Upper lobe of left lung (tissue), 6 donors: Measurements from ENCODE around the gene ABHD12. TPM values are rescaled to one million over a fixed set of nuclear protein-coding genes. Genes with fewer than 3 reads are reported as not detected.

Experiments
- ATAC-seq, 2 donors: fragments of 200-7000 bp; cut with Tn5 transposase; one replicate each; pipeline ENCODE4 v1.9.1; 2022; ENCODE audit warnings: mild to moderate bottlenecking in 2 of 2, moderate library complexity in 2 of 2; ENCODE audit not compliant: low FRiP score in 2 of 2
- DNase-seq, 2 donors: peaks; one replicate each; pipeline ENCODE4 v3.0.0-alpha.2; 2019 to 2020
- H3K27ac ChIP-seq, 4 donors: fragments of 200-600 bp; sonication (generic); one replicate each; pipeline ENCODE4 v1.5.1; 2016 to 2019
- H3K27me3 ChIP-seq, 4 donors: fragments of 200-600 bp; sonication (generic); one replicate each; pipeline ENCODE4 v1.5.1; 2017 to 2019
- H3K36me3 ChIP-seq, 4 donors: fragments of 200-600 bp; sonication (generic); one replicate each; pipeline ENCODE4 v1.5.1; 2016 to 2019
- H3K4me1 ChIP-seq, 4 donors: fragments of 200-600 bp; sonication (generic); one replicate each; pipeline ENCODE4 v1.5.1; 2018 to 2019
- H3K4me3 ChIP-seq, 4 donors: fragments of 200-600 bp; sonication (generic); one replicate each; pipeline ENCODE4 v1.5.1; 2017 to 2019; ENCODE audit warnings: mild to moderate bottlenecking in 2 of 4, moderate library complexity in 1 of 4
- H3K9me3 ChIP-seq, 4 donors: fragments of 200-600 bp; sonication (generic); one replicate each; pipeline ENCODE4 v1.5.1; 2018 to 2019
- EP300 ChIP-seq, 4 donors: sonication (generic); formaldehyde crosslinking; IDR thresholded peaks; one replicate each; pipeline ENCODE4 v1.5.1; 2017; ENCODE audit warnings: antibody characterized with exemption in 4 of 4, control low read depth in 2 of 4
- POLR2A ChIP-seq, 4 donors: fragments of 450-650 bp; IDR thresholded peaks; one replicate each; pipeline ENCODE4 v1.5.1; 2016 to 2017; ENCODE audit warnings: antibody characterized with exemption in 4 of 4, mild to moderate bottlenecking in 2 of 4
- POLR2AphosphoS5 ChIP-seq, 2 donors: sonication (generic); formaldehyde crosslinking; IDR thresholded peaks; one replicate each; pipeline ENCODE4 v1.5.1; 2017; ENCODE audit warnings: antibody characterized with exemption in 2 of 2
- WGBS, 2 donors: methylation state at CpG; one replicate each; pipeline ENCODE4 v1.1.5; 2017 to 2018; 5-methylcytosine and 5-hydroxymethylcytosine counted together
- total RNA-seq, 6 donors: library from RNA; depleted of rRNA in 4 of 6; stranded (reverse); fragments of >200 nt in 4 of 6; gene quantifications; one replicate each; pipeline versions ENCODE4 v1.1.0 to v1.2.1, GENCODE V29; 2016 to 2021
- TF ChIP-seq, protein P1 (sequence below), 6 experiments: fragments of 450-650 bp in 4 of 6; fragments of 200-600 bp in 2 of 6; sonication (generic) in 2 of 6; IDR thresholded peaks; one replicate each; pipeline ENCODE4 v1.5.1; 2016 to 2019; ENCODE audit warnings: antibody characterized with exemption in 6 of 6
- donor health status: DM: no; HTN: no; CAD: no; lungs with moderate emphysema.
- donor health status: DM: no; HTN: yes; CAD: no; lungs with severe emphysema.

The ABHD12 gene
- total RNA-seq, 6 donors from 2014 or later: 38.3 to 132 (median 74.5) TPM

DNA sequence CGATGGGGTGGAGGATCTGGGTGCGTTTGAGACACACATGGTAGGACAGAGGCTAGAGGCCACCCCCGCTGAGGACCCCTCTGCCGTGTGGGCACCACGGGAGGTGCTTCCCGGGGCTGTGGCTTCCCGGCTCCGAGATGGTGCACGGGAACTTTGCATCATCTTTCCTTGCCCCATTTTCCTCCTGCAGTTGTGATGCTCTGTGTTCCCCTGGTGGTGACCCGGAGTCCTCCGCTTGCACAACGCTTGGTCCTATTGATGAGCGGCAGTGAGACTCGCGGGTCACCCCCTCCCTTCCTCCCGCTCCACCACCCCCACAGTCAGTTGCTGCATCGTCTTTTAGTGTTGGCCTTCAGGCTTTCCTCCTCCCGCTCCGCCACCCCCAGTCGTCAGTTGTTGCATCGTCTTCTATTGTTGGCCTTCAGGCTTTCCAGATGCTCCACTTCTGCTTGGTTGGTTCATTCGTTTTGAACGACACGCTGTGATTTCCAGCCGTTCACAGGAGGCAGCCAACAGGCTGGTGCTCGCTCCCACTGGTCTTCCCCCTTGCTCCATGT is 105.5 kb downstream of the ABHD12 start:
- DNase-seq: peak in 1 of 2 donors; percentile 16
- Histone ChIP-seq H3K27me3 (no peaks in the 10 kb centered on the region), H3K9me3 (no peaks in the 10 kb centered on the region), H3K4me1 (no peaks in the 10 kb centered on the region), H3K4me3 (no peak overlapping the region), H3K27ac (no peak overlapping the region), H3K36me3 (peaks cover 20 to 99% (median 89%) of the 10 kb centered on the region in 4 donors)
- TF ChIP-seq, protein P1, sequence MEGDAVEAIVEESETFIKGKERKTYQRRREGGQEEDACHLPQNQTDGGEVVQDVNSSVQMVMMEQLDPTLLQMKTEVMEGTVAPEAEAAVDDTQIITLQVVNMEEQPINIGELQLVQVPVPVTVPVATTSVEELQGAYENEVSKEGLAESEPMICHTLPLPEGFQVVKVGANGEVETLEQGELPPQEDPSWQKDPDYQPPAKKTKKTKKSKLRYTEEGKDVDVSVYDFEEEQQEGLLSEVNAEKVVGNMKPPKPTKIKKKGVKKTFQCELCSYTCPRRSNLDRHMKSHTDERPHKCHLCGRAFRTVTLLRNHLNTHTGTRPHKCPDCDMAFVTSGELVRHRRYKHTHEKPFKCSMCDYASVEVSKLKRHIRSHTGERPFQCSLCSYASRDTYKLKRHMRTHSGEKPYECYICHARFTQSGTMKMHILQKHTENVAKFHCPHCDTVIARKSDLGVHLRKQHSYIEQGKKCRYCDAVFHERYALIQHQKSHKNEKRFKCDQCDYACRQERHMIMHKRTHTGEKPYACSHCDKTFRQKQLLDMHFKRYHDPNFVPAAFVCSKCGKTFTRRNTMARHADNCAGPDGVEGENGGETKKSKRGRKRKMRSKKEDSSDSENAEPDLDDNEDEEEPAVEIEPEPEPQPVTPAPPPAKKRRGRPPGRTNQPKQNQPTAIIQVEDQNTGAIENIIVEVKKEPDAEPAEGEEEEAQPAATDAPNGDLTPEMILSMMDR (IDR thresholded peaks at IDR 0.05): peak in 1 of 6 experiments; percentile 13
- no peak for TF ChIP-seq EP300 (IDR thresholded peaks at IDR 0.05)
- 87 to 89% methylated on average over 26 of the region's 26 CpGs for WGBS, 2 donors
- ATAC-seq: no peak

DNA sequence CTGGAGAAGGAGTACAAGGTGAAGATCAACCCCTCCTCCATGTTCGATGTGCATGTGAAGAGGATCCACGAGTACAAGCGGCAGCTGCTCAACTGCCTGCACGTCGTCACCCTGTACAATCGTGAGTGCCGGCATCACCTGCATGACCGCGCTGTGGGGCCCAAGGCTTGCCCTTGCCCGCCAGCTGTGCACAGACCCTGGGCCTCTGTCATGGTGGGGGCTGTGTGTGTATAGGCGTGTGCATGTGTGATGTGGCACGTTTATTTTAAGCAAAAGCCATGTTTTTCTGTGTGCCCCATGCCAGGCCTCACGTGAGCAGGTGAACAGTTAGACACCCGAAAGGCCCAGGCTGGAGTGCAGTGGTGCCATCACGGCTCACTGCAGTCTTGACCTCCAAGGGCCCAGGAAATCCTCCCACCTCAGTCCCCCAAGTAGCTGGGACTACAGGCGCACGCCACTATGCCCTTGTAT is 106.5 kb downstream of the ABHD12 start:
- ATAC-seq: no peak
- no peak overlapping the region for H3K4me3 ChIP-seq
- H3K27me3 ChIP-seq: no peaks in the 10 kb centered on the region
- H3K27ac ChIP-seq: no peak overlapping the region
- peaks cover 17 to 100% (median 92%) of the 10 kb centered on the region in 4 donors for H3K36me3 ChIP-seq
- no peaks in the 10 kb centered on the region for H3K9me3 ChIP-seq
- peak; percentile 16 to 57 for DNase-seq
- no peaks in the 10 kb centered on the region for H3K4me1 ChIP-seq
- 94% methylated on average over 16 to 17 of the region's 17 CpGs for WGBS, 2 donors
- TF ChIP-seq POLR2A (IDR thresholded peaks at IDR 0.05): no peak
- TF ChIP-seq EP300 (IDR thresholded peaks at IDR 0.05): no peak
- TF ChIP-seq, protein P1 (IDR thresholded peaks at IDR 0.05): no peak
- no peak for TF ChIP-seq POLR2AphosphoS5 (IDR thresholded peaks at IDR 0.05)

DNA sequence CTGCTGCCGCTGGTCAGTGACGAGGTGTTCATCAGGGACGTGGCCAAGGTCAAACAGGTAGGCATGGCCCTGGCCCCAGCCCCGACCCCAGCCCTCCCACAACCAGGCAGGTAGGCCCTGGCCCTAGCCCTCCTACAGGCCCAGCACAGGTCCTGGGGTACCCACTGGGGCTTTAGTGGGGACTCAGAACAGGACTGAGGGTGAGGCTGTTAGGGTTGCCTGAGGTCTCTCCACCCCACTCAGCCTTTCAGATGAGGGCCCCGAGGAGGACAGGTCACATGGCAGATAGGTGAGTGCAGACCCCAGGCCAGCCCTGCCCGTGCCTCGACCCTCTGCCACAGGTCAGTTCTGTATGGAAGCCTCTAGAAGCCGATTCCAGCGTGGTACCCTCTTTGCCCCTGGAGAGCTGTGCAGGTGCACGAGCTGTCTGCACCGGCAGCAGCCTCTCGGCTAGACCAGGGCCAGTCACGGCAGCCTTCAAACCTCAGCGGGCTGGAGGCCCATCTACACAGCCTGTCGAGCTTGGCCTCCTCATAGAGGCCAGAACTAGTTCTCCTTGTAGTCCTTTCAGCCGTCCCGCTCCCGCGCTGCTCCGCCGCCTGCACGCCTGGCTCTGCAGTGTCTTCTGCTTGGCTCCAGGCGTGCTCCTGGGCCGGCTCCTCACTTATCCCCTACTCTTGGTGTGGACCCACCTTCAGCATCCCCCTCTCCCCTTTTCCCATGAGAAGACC is 107.2 kb downstream of the ABHD12 start:
- H3K27ac ChIP-seq: no peak overlapping the region
- no peak overlapping the region for H3K4me3 ChIP-seq
- DNase-seq (peak; percentile 15 to 51), ATAC-seq (no peak)
- H3K27me3 ChIP-seq: no peaks in the 10 kb centered on the region
- WGBS, 2 donors: 95 to 96% methylated on average over 18 to 24 of the region's 24 CpGs
- TF ChIP-seq, protein P1 (IDR thresholded peaks at IDR 0.05): no peak
- no peak for TF ChIP-seq POLR2AphosphoS5 (IDR thresholded peaks at IDR 0.05)
- TF ChIP-seq EP300 (IDR thresholded peaks at IDR 0.05): no peak
- TF ChIP-seq POLR2A (IDR thresholded peaks at IDR 0.05): no peak
- H3K4me1 ChIP-seq: no peaks in the 10 kb centered on the region
- H3K36me3 ChIP-seq: peaks cover 15 to 100% (median 93%) of the 10 kb centered on the region in 4 donors
- H3K9me3 ChIP-seq: no peaks in the 10 kb centered on the region

DNA sequence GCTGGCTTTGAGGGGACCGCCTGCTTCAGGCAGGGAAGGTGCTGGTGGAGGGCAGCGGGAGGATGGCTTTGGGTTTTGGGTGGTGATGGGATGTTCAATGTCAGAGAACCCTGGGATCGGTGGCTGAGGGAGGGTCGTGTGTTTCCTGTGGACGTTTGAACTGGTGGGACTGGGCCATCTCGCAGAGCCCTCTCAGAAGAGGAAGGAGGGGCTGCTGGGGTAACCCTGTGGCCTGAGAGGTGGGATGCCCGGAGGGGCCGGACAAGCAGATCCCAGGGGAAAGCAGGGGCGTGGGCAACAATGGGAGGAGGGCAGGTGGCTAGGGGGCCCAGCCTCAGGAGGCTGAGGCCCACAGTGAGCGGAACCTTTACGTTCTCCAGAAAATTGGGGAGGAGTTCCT is 107.8 kb downstream of the ABHD12 start:
- WGBS, 2 donors: 90 to 93% methylated on average over 11 of the region's 11 CpGs
- H3K4me1 ChIP-seq: no peaks in the 10 kb centered on the region
- ATAC-seq (no peak), DNase-seq (no peak)
- no peak overlapping the region for H3K4me3 ChIP-seq
- H3K9me3 ChIP-seq: no peaks in the 10 kb centered on the region
- TF ChIP-seq, protein P1 (IDR thresholded peaks at IDR 0.05): no peak
- TF ChIP-seq POLR2AphosphoS5 (IDR thresholded peaks at IDR 0.05) (no peak), EP300 (IDR thresholded peaks at IDR 0.05) (no peak), POLR2A (IDR thresholded peaks at IDR 0.05) (no peak)
- peaks cover 16 to 99% (median 92%) of the 10 kb centered on the region in 4 donors for H3K36me3 ChIP-seq
- H3K27ac ChIP-seq: no peak overlapping the region
- H3K27me3 ChIP-seq: no peaks in the 10 kb centered on the region
